Stimulated activated CD8-positive, alpha-beta memory T cell treated with anti-CD3 and anti-CD28 coated beads, Interleukin-12 subunit alpha, Interleukin-12 subunit beta, amount 100 ng/mL, for 24 hours (primary cell): Measurements from ENCODE around the gene MVD.

ENCODE experiments used
- DNase-seq: peaks from one replicate; pipeline ENCODE4 v3.0.0-alpha.2; 2020; ENCODE audit errors: extremely low read depth

MVD gene

GRCh38 chr16:88697116-88697830 is 34.4 kb upstream of the MVD start:
- no peak for DNase-seq

- no peak for DNase-seq
These were observed 33.5 kb upstream of the MVD start for GRCh38 chr16:88696441-88696840.

GRCh38 chr16:88695753-88696152 is 32.9 kb upstream of the MVD start:
- DNase-seq: no peak

- no peak for DNase-seq
These were observed 32.3 kb upstream of the MVD start for GRCh38 chr16:88695218-88695617.

- DNase-seq: no peak
These were observed 31.6 kb upstream of the MVD start for GRCh38 chr16:88694221-88695087.

- DNase-seq: no peak
These were observed 30.7 kb upstream of the MVD start for GRCh38 chr16:88693420-88694177.

GRCh38 chr16:88692861-88693260 is 30.0 kb upstream of the MVD start:
- no peak for DNase-seq

- no peak for DNase-seq
These were observed 29.2 kb upstream of the MVD start for GRCh38 chr16:88691924-88692560.

- no peak for DNase-seq
These were observed 28.4 kb upstream of the MVD start for GRCh38 chr16:88691129-88691813.

GRCh38 chr16:88690341-88691128 is 27.6 kb upstream of the MVD start:
- no peak for DNase-seq

GRCh38 chr16:88688013-88688778 is 25.3 kb upstream of the MVD start:
- no peak for DNase-seq

GRCh38 chr16:88687676-88688012 is 24.8 kb upstream of the MVD start:
- DNase-seq: no peak

- no peak for DNase-seq
These were observed 24.3 kb upstream of the MVD start for GRCh38 chr16:88687254-88687576.

GRCh38 chr16:88686439-88687253 is 23.8 kb upstream of the MVD start, which contains the start of gene SNAI3:
Gene SNAI3 (minus strand): TSS chr16:88686507. CDS start chr16:88686406, 101 bp downstream.
- peak; percentile 67 for DNase-seq

- DNase-seq: no peak
These were observed 23.2 kb upstream of the MVD start for GRCh38 chr16:88686062-88686438.

GRCh38 chr16:88685156-88686061 is 22.5 kb upstream of the MVD start:
- DNase-seq: no peak

- no peak for DNase-seq
These were observed 21.8 kb upstream of the MVD start for GRCh38 chr16:88684569-88685155.
